ENCODE results near the gene FOXP2.

DNA sequence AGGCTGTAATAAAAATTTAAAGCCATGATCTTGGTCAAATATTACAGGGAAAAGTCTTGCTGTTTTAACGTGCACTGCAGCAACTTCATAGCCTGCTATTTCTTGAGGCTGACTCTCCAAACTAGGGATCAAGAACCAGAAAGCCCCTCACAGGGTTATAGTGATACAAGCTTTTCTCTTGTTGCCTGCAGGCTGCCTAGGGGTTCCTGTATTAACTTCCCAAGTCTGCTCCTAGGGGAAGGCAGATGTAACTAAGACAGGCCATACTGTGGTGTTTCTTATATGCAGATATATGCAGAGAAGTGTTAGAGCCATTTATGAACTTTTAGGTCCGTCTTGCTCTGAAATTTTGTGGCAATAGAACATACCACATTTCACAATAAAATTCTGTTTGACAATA lies 175.7 kb downstream of the FOXP2 start:
- no peak for TF ChIP-seq CTCF (IDR thresholded peaks at IDR 0.05)
- TF ChIP-seq ZNF232 (CRISPR knock-in tag; IDR thresholded peaks at IDR 0.05) = no peak
- TF ChIP-seq, protein P1, sequence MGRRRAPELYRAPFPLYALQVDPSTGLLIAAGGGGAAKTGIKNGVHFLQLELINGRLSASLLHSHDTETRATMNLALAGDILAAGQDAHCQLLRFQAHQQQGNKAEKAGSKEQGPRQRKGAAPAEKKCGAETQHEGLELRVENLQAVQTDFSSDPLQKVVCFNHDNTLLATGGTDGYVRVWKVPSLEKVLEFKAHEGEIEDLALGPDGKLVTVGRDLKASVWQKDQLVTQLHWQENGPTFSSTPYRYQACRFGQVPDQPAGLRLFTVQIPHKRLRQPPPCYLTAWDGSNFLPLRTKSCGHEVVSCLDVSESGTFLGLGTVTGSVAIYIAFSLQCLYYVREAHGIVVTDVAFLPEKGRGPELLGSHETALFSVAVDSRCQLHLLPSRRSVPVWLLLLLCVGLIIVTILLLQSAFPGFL (CRISPR knock-in tag; IDR thresholded peaks at IDR 0.05; ENCODE audit: borderline replicate concordance) = no peak
- no peak for TF ChIP-seq RORB (CRISPR knock-in tag; IDR thresholded peaks at IDR 0.05)
- no peak for TF ChIP-seq AFF4 (CRISPR knock-in tag; IDR thresholded peaks at IDR 0.05; ENCODE audit: borderline replicate concordance)

Measured in WTC11 (cell line).